Measurements from ENCODE around the gene BTD. TPM values are rescaled to one million over a fixed set of nuclear protein-coding genes. Genes with fewer than 3 reads are reported as not detected.

The BTD gene
- total and polyA plus RNA-seq, 2 experiments from 2014 or later: 17.8 to 20.0 TPM

DNA sequence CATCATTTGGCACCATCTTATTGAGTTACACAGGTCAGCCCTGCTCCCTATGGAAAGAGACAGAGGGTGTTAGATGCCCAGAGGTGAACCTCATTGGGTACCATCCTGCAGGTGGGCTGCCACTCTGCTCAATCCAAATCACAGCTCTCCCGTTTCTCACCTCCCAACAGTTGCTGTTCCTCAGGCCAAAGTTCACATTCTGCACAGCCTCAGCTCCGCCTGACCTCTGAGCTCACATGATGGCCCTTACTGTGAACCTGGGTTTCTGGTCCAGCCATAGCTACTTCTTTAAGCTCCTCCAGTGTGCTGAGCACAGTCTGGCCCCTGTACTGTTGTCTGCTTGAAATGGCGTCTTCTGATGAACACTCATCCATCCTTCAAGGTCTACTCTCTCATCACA lies 47.8 kb downstream of the BTD start (continued):
- TF ChIP-seq, protein P1, sequence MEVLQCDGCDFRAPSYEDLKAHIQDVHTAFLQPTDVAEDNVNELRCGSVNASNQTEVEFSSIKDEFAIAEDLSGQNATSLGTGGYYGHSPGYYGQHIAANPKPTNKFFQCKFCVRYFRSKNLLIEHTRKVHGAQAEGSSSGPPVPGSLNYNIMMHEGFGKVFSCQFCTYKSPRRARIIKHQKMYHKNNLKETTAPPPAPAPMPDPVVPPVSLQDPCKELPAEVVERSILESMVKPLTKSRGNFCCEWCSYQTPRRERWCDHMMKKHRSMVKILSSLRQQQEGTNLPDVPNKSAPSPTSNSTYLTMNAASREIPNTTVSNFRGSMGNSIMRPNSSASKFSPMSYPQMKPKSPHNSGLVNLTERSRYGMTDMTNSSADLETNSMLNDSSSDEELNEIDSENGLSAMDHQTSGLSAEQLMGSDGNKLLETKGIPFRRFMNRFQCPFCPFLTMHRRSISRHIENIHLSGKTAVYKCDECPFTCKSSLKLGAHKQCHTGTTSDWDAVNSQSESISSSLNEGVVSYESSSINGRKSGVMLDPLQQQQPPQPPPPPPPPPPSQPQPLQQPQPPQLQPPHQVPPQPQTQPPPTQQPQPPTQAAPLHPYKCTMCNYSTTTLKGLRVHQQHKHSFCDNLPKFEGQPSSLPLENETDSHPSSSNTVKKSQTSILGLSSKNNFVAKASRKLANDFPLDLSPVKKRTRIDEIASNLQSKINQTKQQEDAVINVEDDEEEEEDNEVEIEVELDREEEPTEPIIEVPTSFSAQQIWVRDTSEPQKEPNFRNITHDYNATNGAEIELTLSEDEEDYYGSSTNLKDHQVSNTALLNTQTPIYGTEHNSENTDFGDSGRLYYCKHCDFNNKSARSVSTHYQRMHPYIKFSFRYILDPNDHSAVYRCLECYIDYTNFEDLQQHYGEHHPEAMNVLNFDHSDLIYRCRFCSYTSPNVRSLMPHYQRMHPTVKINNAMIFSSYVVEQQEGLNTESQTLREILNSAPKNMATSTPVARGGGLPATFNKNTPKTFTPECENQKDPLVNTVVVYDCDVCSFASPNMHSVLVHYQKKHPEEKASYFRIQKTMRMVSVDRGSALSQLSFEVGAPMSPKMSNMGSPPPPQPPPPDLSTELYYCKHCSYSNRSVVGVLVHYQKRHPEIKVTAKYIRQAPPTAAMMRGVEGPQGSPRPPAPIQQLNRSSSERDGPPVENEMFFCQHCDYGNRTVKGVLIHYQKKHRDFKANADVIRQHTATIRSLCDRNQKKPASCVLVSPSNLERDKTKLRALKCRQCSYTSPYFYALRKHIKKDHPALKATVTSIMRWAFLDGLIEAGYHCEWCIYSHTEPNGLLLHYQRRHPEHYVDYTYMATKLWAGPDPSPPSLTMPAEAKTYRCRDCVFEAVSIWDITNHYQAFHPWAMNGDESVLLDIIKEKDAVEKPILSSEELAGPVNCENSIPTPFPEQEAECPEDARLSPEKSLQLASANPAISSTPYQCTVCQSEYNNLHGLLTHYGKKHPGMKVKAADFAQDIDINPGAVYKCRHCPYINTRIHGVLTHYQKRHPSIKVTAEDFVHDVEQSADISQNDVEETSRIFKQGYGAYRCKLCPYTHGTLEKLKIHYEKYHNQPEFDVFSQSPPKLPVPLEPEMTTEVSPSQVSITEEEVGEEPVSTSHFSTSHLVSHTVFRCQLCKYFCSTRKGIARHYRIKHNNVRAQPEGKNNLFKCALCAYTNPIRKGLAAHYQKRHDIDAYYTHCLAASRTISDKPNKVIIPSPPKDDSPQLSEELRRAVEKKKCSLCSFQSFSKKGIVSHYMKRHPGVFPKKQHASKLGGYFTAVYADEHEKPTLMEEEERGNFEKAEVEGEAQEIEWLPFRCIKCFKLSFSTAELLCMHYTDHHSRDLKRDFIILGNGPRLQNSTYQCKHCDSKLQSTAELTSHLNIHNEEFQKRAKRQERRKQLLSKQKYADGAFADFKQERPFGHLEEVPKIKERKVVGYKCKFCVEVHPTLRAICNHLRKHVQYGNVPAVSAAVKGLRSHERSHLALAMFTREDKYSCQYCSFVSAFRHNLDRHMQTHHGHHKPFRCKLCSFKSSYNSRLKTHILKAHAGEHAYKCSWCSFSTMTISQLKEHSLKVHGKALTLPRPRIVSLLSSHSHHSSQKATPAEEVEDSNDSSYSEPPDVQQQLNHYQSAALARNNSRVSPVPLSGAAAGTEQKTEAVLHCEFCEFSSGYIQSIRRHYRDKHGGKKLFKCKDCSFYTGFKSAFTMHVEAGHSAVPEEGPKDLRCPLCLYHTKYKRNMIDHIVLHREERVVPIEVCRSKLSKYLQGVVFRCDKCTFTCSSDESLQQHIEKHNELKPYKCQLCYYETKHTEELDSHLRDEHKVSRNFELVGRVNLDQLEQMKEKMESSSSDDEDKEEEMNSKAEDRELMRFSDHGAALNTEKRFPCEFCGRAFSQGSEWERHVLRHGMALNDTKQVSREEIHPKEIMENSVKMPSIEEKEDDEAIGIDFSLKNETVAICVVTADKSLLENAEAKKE (CRISPR knock-in tag; IDR thresholded peaks at IDR 0.05): no peak
- TF ChIP-seq EZH2 (IDR thresholded peaks at IDR 0.05; ENCODE audit: low read depth, unreplicated experiment) (no peak), ZNF114 (CRISPR knock-in tag; IDR thresholded peaks at IDR 0.05) (no peak), JUNB (IDR thresholded peaks at IDR 0.05; ENCODE audit: unreplicated experiment) (no peak), CREB1 (CRISPR knock-in tag; IDR thresholded peaks at IDR 0.05; ENCODE audit: low read depth) (no peak)

DNA sequence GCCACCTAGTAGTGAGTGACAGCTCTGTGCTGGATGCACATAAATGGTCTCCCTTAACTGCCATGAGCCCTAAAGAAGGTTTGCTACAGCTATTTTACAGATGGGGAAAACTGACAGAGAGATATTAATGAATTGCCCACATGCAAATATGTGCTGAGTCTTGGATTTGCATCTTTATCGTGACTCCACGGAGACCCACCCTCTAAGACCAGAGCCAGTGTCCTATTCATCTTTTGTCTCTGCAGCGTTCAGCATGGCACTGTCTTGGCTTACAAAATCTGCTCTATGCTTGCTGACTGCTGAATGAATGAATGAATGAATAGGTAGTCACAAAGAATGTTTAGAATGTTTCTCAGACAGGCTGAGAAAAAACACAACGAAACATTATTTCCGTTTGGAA lies 48.3 kb downstream of the BTD start:
- Histone ChIP-seq H3K4me1 (ENCODE audit: insufficient read depth) (peaks cover 9% of the 10 kb centered on the region; the same call in 1 of the 2 replicates), H3K4me3 (no peak overlapping the region), H3K36me3 (ENCODE audit: insufficient read depth) (no peaks in the 10 kb centered on the region; the same call in 1 of the 2 replicates), H4K20me1 (replicated peaks; ENCODE audit: insufficient read depth) (0 out of 2 replicates have a peak, but pooled peaks cover 3% of the 10 kb centered on the region), H3K27ac (ENCODE audit: low read depth) (no peak overlapping the region), H3K4me2 (no peak overlapping the region), H3F3A (replicated peaks; ENCODE audit: low read depth) (0 out of 2 replicates have a peak, but pooled peaks cover 2% of the 10 kb centered on the region), H3K27me3 (ENCODE audit: insufficient read depth) (no peaks in the 10 kb centered on the region), H3K79me2 (replicated peaks; ENCODE audit: insufficient read depth) (no peaks in the 10 kb centered on the region), H2AFZ (no peak overlapping the region), H3K9me2 (ENCODE audit: insufficient read depth) (peaks cover 10% of the 10 kb centered on the region; the same call in 1 of the 2 replicates)
- no peak for ATAC-seq
- Mint-ChIP-seq H3K9me3 (peaks cover 5% of the 10 kb centered on the region), H3K36me3 (ENCODE audit: low read depth) (peaks cover 11% of the 10 kb centered on the region), H3K27ac (no peak overlapping the region), H3K4me3 (no peak overlapping the region), H3K4me1 (peaks cover 18% of the 10 kb centered on the region), H3K27me3 (ENCODE audit: insufficient read depth, low read depth, poor library complexity) (peaks cover 4% of the 10 kb centered on the region)
- no peak for DNase-seq (ENCODE audit: low spot score)
- TF ChIP-seq NANOG (IDR thresholded peaks at IDR 0.05; ENCODE audit: borderline replicate concordance) (no peak), ZNF114 (CRISPR knock-in tag; IDR thresholded peaks at IDR 0.05) (no peak), POLR2AphosphoS5 (IDR thresholded peaks at IDR 0.05; ENCODE audit: low read depth) (no peak), EZH2 (IDR thresholded peaks at IDR 0.05; ENCODE audit: low read depth, unreplicated experiment) (no peak), CREB1 (CRISPR knock-in tag; IDR thresholded peaks at IDR 0.05; ENCODE audit: low read depth) (no peak), JUNB (IDR thresholded peaks at IDR 0.05; ENCODE audit: unreplicated experiment) (no peak), ZNF331 (CRISPR knock-in tag; IDR thresholded peaks at IDR 0.05; ENCODE audit: low read depth) (no peak)
- TF ChIP-seq, protein P2, sequence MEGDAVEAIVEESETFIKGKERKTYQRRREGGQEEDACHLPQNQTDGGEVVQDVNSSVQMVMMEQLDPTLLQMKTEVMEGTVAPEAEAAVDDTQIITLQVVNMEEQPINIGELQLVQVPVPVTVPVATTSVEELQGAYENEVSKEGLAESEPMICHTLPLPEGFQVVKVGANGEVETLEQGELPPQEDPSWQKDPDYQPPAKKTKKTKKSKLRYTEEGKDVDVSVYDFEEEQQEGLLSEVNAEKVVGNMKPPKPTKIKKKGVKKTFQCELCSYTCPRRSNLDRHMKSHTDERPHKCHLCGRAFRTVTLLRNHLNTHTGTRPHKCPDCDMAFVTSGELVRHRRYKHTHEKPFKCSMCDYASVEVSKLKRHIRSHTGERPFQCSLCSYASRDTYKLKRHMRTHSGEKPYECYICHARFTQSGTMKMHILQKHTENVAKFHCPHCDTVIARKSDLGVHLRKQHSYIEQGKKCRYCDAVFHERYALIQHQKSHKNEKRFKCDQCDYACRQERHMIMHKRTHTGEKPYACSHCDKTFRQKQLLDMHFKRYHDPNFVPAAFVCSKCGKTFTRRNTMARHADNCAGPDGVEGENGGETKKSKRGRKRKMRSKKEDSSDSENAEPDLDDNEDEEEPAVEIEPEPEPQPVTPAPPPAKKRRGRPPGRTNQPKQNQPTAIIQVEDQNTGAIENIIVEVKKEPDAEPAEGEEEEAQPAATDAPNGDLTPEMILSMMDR (conservative IDR thresholded peaks at IDR 0.05; ENCODE audit: low read depth in 2 of 2): no peak
- TF ChIP-seq, protein P3, sequence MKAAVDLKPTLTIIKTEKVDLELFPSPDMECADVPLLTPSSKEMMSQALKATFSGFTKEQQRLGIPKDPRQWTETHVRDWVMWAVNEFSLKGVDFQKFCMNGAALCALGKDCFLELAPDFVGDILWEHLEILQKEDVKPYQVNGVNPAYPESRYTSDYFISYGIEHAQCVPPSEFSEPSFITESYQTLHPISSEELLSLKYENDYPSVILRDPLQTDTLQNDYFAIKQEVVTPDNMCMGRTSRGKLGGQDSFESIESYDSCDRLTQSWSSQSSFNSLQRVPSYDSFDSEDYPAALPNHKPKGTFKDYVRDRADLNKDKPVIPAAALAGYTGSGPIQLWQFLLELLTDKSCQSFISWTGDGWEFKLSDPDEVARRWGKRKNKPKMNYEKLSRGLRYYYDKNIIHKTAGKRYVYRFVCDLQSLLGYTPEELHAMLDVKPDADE (IDR thresholded peaks at IDR 0.05): no peak
